HG03442 (cell line): ENCODE measurements around the gene RUNDC3A.

ENCODE experiments used
- ATAC-seq: cut with Tn5 transposase; IDR thresholded peaks from one replicate; pipeline ENCODE4 v1.9.1; 2021; ENCODE audit warnings: mild to moderate bottlenecking, moderate library complexity; ENCODE audit not compliant: unreplicated experiment

The RUNDC3A gene

GRCh38 chr17:44283344-44284023 is 24.9 kb upstream of the RUNDC3A start:
- no peak for ATAC-seq

GRCh38 chr17:44284024-44284400 is 24.4 kb upstream of the RUNDC3A start:
- no peak for ATAC-seq

GRCh38 chr17:44287651-44288050 is 20.8 kb upstream of the RUNDC3A start:
- ATAC-seq, result no peak

- no peak for ATAC-seq
These were observed 14.7 kb upstream of the RUNDC3A start for GRCh38 chr17:44293509-44294226.

GRCh38 chr17:44297975-44298374 is 10.4 kb upstream of the RUNDC3A start:
- no peak for ATAC-seq

GRCh38 chr17:44304651-44305050 is 3.8 kb upstream of the RUNDC3A start:
- no peak for ATAC-seq

GRCh38 chr17:44307387-44308186 is 814 bp upstream of the RUNDC3A start:
- ATAC-seq, result no peak

- ATAC-seq, result no peak
These were observed 464 bp downstream of the RUNDC3A start for GRCh38 chr17:44308865-44309264.

- ATAC-seq, result no peak
These were observed 1.1 kb downstream of the RUNDC3A start for GRCh38 chr17:44309472-44309871.

GRCh38 chr17:44310188-44310587 is 1.8 kb downstream of the RUNDC3A start:
- no peak for ATAC-seq

GRCh38 chr17:44310609-44311376 is 2.4 kb downstream of the RUNDC3A start:
- no peak for ATAC-seq

GRCh38 chr17:44311562-44312181 is 3.3 kb downstream of the RUNDC3A start:
- ATAC-seq, result no peak

GRCh38 chr17:44312396-44313104 is 4.1 kb downstream of the RUNDC3A start:
- no peak for ATAC-seq

GRCh38 chr17:44314031-44314430 is 5.6 kb downstream of the RUNDC3A start:
- ATAC-seq, result no peak

GRCh38 chr17:44314524-44314868 is 6.1 kb downstream of the RUNDC3A start:
- no peak for ATAC-seq

- ATAC-seq, result no peak
These were observed 6.7 kb downstream of the RUNDC3A start for GRCh38 chr17:44314869-44315661.

GRCh38 chr17:44315760-44316731 is 7.6 kb downstream of the RUNDC3A start:
- no peak for ATAC-seq

GRCh38 chr17:44317545-44317944 is 9.1 kb downstream of the RUNDC3A start:
- ATAC-seq, result no peak
